Smooth muscle cell (in vitro differentiated cells): ENCODE results near the gene TP53BP1. TPM values are rescaled to one million over a fixed set of nuclear protein-coding genes. Genes with fewer than 3 reads are reported as not detected.

ENCODE experiments used
- DNase-seq: peaks from one replicate; lab custom pipeline; 2025; ENCODE audit not compliant: unreplicated experiment; lab: John Stamatoyannopoulos, UW
- H2AFZ ChIP-seq: fragments of 200-600 bp; sonication (generic); 2 replicates; pipeline ENCODE4 v1.6.0; 2016; ENCODE audit warnings: antibody characterized with exemption, low read depth, mild to moderate bottlenecking
- H3F3A ChIP-seq: fragments of 200-600 bp; sonication (generic); 2 replicates; pipeline ENCODE4 v1.6.0; 2017; ENCODE audit warnings: antibody characterized with exemption, low read depth
- H3K27ac ChIP-seq: fragments of 200-600 bp; sonication (generic); 2 replicates; pipeline ENCODE4 v1.5.1; 2016; ENCODE audit warnings: low read depth, mild to moderate bottlenecking
- H3K27me3 ChIP-seq: fragments of 200-600 bp; sonication (generic); 2 replicates; pipeline ENCODE4 v1.6.1; 2016; ENCODE audit warnings: low read depth, mild to moderate bottlenecking
- H3K36me3 ChIP-seq: fragments of 200-600 bp; sonication (generic); 2 replicates; pipeline ENCODE4 v1.5.1; 2016; ENCODE audit warnings: low read depth
- H3K4me1 ChIP-seq: fragments of 200-600 bp; sonication (generic); 2 replicates; pipeline ENCODE4 v1.5.1; 2016; ENCODE audit warnings: low read depth
- H3K4me2 ChIP-seq: fragments of 200-600 bp; sonication (generic); 2 replicates; pipeline ENCODE4 v1.6.0; 2016; ENCODE audit warnings: mild to moderate bottlenecking
- H3K4me3 ChIP-seq: fragments of 200-600 bp; sonication (generic); 2 replicates; pipeline ENCODE4 v1.5.1; 2016; ENCODE audit warnings: mild to moderate bottlenecking
- H3K79me2 ChIP-seq: fragments of 200-600 bp; sonication (generic); 2 replicates; pipeline ENCODE4 v1.6.0; 2016; ENCODE audit warnings: low read depth, mild to moderate bottlenecking
- H3K9ac ChIP-seq: fragments of 200-600 bp; sonication (generic); 2 replicates; pipeline ENCODE4 v1.6.0; 2016; ENCODE audit warnings: low read depth
- H3K9me3 ChIP-seq: fragments of 200-600 bp; sonication (generic); replicated peaks from 2 replicates; pipeline ENCODE4 v1.5.1; 2016; ENCODE audit warnings: low read depth
- H4K20me1 ChIP-seq: fragments of 200-600 bp; sonication (generic); 2 replicates; pipeline ENCODE4 v1.6.0; 2016; ENCODE audit warnings: low read depth
- WGBS: methylation state at CpG from one replicate; pipeline ENCODE4 v1.1.7; 2016; ENCODE audit warnings: low lambda C conversion rate; 5-methylcytosine and 5-hydroxymethylcytosine counted together
- polyA plus RNA-seq: library from polyadenylated mRNA; unstranded; fragments of >200 nt; fragmentation: Nextera tagmentation; extraction: Ambion mirVana; gene quantifications from 2 replicates; pipeline ENCODE4 v1.2.1, GENCODE V29; 2016
- total RNA-seq: library from RNA; depleted of rRNA; stranded (reverse); fragments of >200 nt; gene quantifications from 2 replicates; pipeline ENCODE4 v1.2.3, GENCODE V29; 2014
- TF ChIP-seq, protein P1 (sequence below): fragments of 200-600 bp; sonication (generic); IDR thresholded peaks from 2 replicates; pipeline ENCODE4 v1.5.1; 2017; ENCODE audit warnings: borderline replicate concordance, mild to moderate bottlenecking, antibody characterized with exemption; ENCODE audit not compliant: insufficient read depth, poor library complexity, severe bottlenecking

The TP53BP1 gene
- total and polyA plus RNA-seq, 2 experiments from 2014 or later, result 24.1 to 41.5 TPM

DNA sequence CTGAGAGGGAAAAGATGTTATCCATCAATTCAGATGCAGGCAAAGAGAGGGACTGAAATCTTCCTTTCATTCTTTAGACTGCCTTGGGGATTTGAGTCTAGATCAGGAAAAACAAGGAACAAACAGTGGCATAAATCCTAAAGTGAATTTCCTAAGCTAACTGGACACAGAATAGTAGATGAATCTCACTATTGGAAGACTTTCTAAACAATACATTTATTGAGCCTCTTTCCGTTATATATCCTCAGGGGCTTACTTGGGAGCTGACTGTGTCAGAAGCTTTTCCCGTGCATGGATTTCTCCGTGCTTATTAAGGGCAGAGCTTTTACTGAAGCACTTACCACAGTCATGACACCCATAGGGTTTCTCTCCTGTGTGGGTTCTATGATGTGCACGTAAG, 132.1 kb downstream of the TP53BP1 start:
- Histone ChIP-seq H2AFZ (no peak overlapping the region), H4K20me1 (no peaks in the 10 kb centered on the region), H3K9me3 (peaks cover 50% of the 10 kb centered on the region), H3K4me1 (no peaks in the 10 kb centered on the region), H3K9ac (no peak overlapping the region), H3K4me3 (no peak overlapping the region), H3K27me3 (no peaks in the 10 kb centered on the region), H3K4me2 (no peak overlapping the region), H3F3A (no peaks in the 10 kb centered on the region), H3K79me2 (peaks cover 10% of the 10 kb centered on the region), H3K36me3 (peaks cover 68% of the 10 kb centered on the region), H3K27ac (no peak overlapping the region)
- TF ChIP-seq, protein P1, sequence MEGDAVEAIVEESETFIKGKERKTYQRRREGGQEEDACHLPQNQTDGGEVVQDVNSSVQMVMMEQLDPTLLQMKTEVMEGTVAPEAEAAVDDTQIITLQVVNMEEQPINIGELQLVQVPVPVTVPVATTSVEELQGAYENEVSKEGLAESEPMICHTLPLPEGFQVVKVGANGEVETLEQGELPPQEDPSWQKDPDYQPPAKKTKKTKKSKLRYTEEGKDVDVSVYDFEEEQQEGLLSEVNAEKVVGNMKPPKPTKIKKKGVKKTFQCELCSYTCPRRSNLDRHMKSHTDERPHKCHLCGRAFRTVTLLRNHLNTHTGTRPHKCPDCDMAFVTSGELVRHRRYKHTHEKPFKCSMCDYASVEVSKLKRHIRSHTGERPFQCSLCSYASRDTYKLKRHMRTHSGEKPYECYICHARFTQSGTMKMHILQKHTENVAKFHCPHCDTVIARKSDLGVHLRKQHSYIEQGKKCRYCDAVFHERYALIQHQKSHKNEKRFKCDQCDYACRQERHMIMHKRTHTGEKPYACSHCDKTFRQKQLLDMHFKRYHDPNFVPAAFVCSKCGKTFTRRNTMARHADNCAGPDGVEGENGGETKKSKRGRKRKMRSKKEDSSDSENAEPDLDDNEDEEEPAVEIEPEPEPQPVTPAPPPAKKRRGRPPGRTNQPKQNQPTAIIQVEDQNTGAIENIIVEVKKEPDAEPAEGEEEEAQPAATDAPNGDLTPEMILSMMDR, result no peak
- WGBS, result 84% methylated on average over 4 of the region's 4 CpGs
- DNase-seq, result no peak

Other genes starting within 250 kb of the TP53BP1 start
- 2.5 and 3.7 TPM in 2 replicates for gene TGM5, start 226.2 kb downstream of the TP53BP1 start, total RNA-seq
- gene TGM5, start 226.2 kb downstream of the TP53BP1 start, polyA plus RNA-seq, result 0.08 and 1.1 TPM in 2 replicates
- not detected in 2 replicates for gene TGM7, start 190.9 kb downstream of the TP53BP1 start, total RNA-seq
- not detected in 2 replicates for gene TGM7, start 190.9 kb downstream of the TP53BP1 start, polyA plus RNA-seq
- gene LCMT2, start 162.6 kb downstream of the TP53BP1 start, total RNA-seq, result 5.0 and 5.7 TPM in 2 replicates
- 2.2 and 5.4 TPM in 2 replicates for gene LCMT2, start 162.6 kb downstream of the TP53BP1 start, polyA plus RNA-seq
- 10.9 and 20.9 TPM in 2 replicates for gene ZSCAN29, start 122.1 kb downstream of the TP53BP1 start, total RNA-seq
- gene ZSCAN29, start 122.1 kb downstream of the TP53BP1 start, polyA plus RNA-seq, result 6.3 and 11.6 TPM in 2 replicates
- gene TUBGCP4, start 122.1 kb downstream of the TP53BP1 start, total RNA-seq, result 5.9 and 11.4 TPM in 2 replicates
- gene TUBGCP4, start 122.1 kb downstream of the TP53BP1 start, polyA plus RNA-seq, result 9.0 and 10.2 TPM in 2 replicates
- gene MAP1A, start 24.5 kb upstream of the TP53BP1 start, total RNA-seq, result 25.9 and 27.1 TPM in 2 replicates
- 14.6 and 15.7 TPM in 2 replicates for gene MAP1A, start 24.5 kb upstream of the TP53BP1 start, polyA plus RNA-seq
- gene PPIP5K1, start 97.1 kb upstream of the TP53BP1 start, total RNA-seq, result 14.5 and 24.6 TPM in 2 replicates
- 4.8 and 8.7 TPM in 2 replicates for gene PPIP5K1, start 97.1 kb upstream of the TP53BP1 start, polyA plus RNA-seq
- 0.27 and 7.2 TPM in 2 replicates for gene CKMT1B, start 100.9 kb upstream of the TP53BP1 start, total RNA-seq
- gene CKMT1B, start 100.9 kb upstream of the TP53BP1 start, polyA plus RNA-seq, result not detected in 2 replicates
- 0.31 and 0.49 TPM in 2 replicates for gene STRC, start 125.6 kb upstream of the TP53BP1 start, total RNA-seq
- gene STRC, start 125.6 kb upstream of the TP53BP1 start, polyA plus RNA-seq, result 0.75 and 1.2 TPM in 2 replicates
- 1.7 and 20.7 TPM in 2 replicates for gene CATSPER2, start 155.7 kb upstream of the TP53BP1 start, total RNA-seq
- gene CATSPER2, start 155.7 kb upstream of the TP53BP1 start, polyA plus RNA-seq, result 1.9 and 3.7 TPM in 2 replicates
- 0.40 TPM in 1 of 2 replicates, not detected in the other for gene CKMT1A, start 200.7 kb upstream of the TP53BP1 start, total RNA-seq
- gene CKMT1A, start 200.7 kb upstream of the TP53BP1 start, polyA plus RNA-seq, result 0.66 TPM in 1 of 2 replicates, not detected in the other